HS-5 (cell line): ENCODE measurements around the gene IGSF8.
"Not testable (repeated sequence)": the region's sequence is repeated elsewhere in the genome, so short reads cannot be mapped to it uniquely, and the experiment has no call there.

Experiments used
- DNase-seq: peaks from one replicate; pipeline ENCODE4 v3.0.0-alpha.2; 2012; ENCODE audit warnings: low read depth

Gene IGSF8

GRCh38 chr1:160127381-160127780 lies 29.0 kb upstream of the IGSF8 start:
- no peak for DNase-seq

- DNase-seq, result not testable (repeated sequence)
Observed at GRCh38 chr1:160126342-160126741, 27.9 kb upstream of the IGSF8 start.

GRCh38 chr1:160125746-160126145 lies 27.3 kb upstream of the IGSF8 start:
- peak; percentile 26 for DNase-seq

DNA sequence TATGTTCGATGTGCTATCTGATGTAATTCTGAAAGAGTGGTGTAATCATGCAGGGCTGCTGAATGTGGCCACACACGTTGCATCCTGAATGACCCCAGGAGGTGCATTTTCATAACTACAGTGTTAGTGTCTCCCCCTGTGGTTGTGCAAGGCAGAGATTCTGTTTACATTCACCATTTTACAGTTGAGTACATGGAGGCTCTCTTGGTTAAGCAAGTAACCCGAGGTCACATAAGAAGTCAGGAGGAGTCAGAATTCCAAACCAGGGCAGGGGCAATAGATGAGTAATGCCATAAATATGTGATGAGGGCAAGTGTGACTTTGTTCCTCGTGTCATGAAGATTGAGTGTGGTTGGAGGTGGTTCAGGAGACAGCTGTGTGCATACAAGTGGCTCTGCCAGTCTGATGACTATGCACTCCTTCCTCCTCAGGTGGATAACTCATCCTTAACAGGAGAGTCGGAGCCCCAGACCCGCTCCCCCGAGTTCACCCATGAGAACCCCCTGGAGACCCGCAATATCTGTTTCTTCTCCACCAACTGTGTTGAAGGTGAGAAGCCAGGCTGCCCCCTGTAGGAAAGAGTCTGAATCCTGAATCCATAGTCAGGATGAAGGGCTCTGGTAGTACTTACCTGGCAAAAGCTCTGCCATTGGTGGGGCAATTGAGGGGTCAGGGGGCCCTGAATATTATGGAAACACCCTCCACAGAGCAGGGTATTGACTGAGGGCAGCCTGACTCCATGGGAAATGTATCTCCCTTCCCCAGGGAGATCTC lies 26.5 kb upstream of the IGSF8 start:
- DNase-seq, result peak; percentile 97

DNA sequence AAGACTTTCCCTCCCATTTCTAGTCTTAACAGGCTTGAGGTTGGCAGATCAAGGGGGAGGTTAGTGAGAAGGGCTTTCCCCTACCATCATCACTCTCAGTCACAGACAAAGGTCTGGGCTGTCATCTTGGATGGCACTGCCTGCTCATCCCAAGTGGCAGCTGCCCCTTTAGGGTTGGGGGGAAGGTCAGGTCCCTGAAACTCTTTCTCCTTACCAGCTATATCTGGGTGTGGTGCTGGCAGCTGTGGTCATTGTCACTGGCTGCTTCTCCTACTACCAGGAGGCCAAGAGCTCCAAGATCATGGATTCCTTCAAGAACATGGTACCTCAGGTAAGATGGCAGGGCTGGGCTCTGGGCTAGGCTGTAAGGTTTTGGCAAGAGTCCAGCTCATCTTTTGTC lies 25.3 kb upstream of the IGSF8 start:
- DNase-seq, result no peak

DNA sequence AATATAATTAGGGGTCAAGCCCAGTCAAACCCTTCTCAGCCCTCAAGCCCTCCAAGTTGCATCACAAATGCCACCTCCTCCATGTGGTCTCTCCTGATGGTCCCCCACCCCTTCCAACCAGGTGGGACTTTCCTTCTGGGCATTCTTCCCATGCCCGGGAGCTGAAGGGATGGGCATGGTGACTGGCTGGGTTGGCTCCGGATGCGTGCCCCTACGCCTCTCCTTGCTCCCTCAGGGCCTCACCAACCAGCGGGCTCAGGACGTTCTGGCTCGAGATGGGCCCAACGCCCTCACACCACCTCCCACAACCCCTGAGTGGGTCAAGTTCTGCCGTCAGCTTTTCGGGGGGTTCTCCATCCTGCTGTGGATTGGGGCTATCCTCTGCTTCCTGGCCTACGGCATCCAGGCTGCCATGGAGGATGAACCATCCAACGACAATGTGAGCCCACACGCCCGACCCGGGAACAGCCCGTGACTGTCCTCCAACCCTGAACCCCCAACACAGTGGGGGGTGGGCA lies 24.6 kb upstream of the IGSF8 start:
- no peak for DNase-seq

DNA sequence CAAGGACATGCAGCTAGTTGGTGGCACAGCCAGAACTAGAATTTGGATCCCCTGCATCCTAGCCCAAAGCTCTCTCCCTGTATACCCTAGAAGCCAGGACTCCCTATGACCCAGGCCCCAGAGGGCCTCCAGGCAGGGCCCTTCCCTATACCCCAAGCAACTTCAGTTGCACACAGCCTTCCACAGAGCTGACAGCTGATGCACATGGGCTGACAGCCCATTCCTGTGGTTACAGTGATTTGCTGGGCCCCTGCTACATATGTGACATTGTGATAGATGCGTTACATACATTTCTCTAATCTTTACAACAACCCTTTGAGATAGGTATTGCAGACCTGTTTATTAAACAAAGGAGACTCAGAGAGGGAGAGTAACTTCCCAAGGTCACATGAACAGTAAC lies 23.0 kb upstream of the IGSF8 start:
- no peak for DNase-seq

DNA sequence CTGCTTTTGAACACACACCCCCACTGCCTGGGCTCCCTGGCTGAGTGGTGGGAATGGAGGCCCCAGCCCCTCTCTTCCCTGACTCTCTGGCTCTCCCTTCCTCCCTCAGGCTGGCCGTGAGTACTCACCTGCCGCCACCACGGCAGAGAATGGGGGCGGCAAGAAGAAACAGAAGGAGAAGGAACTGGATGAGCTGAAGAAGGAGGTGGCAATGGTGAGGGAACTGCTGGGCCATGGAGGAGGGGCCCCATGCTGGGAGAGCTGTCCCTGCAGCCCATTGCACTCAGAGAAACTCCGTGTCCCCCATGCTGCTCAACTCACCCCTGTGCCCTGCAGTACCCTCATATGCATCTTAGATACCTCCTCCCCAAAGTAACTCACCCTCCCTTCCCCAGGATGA lies 22.4 kb upstream of the IGSF8 start:
- no peak for DNase-seq

- DNase-seq, result no peak
Observed at GRCh38 chr1:160118928-160119327, 20.5 kb upstream of the IGSF8 start.

- no peak for DNase-seq
Observed at GRCh38 chr1:160117709-160118183, 19.3 kb upstream of the IGSF8 start.

- no peak for DNase-seq
Observed at GRCh38 chr1:160117300-160117699, 18.9 kb upstream of the IGSF8 start.

DNA sequence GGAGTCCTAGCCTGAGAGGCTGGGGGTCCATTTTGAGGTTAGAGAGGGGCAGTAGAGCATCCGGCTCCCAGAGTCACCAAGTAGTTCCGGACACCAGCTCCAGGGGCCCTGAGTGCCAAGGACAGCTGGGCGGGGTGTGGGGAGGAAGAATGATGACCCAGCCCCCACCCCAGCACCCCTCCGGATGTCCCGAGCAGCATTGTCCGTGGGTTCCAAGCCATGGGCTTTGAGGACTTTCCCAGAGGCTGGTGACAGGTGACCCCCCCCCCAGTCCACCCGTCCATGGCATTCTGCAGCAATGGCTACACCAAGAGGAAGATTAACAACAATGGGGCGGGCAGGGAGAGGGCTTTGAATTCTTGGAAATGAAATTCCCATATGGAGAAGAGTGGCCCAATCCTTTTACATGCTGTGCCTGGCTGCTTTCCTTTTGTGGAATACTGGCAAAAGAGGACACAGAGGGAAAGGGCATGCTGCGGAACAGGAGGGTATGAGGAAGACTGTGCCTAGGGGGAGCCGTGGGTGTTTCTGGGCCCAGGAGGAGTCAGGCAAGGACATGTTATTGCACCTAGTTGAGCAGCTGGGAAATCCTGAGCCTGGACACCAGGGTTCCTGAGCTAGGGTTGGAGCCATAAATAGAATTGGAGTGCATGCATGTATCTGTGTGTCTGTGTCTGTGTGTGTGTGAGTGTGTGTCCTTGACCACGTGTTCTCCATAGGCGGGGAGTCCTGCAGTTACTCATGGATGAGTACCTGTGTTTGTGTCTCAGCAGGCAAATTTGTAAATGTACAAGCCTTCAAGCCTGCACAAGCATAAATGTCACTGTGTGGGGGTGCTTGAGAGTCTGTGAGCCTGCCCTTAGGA lies 18.1 kb upstream of the IGSF8 start:
- DNase-seq, result no peak

DNA sequence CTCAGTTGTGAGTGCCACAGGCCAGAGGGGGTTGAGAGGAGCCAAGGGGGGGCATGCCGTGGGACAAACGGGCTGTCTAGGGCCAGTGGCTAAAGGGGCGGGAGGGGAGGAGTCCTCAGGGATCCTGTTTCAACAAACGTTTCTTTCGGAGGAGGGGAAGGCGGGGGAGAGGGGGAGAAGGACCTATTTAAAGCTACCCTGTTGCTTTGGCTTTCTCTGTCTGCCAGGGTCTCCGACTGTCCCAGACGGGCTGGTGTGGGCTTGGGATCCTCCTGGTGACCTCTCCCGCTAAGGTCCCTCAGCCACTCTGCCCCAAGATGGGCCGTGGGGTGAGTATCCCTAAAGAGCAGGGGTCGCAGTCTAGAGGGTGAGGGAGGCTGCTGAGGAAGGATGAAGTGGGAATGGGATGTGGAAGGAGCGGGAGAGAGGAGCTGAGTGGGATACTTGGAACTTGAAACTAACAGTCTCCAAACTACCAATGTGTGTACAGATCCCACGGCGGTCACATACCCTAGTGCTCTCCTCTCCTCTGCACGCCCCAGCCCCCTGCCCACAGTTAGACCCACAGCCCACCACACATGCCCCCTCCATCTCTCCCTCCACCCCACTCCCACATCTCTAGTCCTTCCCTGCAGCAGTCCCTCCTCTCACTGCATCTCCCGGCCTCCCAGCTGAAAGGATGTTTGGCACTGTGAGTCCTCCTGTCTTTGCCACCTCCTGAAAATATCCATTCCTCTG lies 17.3 kb upstream of the IGSF8 start, which contains the start of gene ATP1A2:
Gene ATP1A2 (plus strand): TSS at position 215 of the 738 bp plus-strand sequence. CDS start 103 bp downstream, at position 318.
- no peak for DNase-seq

GRCh38 chr1:160114085-160114484 lies 15.7 kb upstream of the IGSF8 start:
- no peak for DNase-seq

DNA sequence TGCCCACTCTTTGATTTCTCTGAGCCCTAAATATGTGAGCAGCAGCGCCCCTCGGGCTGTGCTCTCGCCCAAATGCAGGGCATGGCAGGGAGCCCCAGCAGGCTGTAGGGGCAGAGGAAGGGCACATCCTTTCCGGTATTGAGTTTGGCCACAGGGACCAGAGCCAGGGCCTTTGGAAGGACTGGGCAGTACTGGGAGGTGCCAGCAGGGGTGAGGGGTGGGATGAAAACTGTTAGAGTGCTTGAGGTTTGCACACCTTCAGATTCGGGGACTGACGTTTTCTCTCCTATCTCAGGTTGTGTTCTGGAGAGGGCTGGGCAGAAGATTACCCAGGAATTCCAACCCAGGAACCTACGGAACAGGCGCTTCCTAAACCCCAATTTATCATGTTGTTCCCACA lies 15.0 kb upstream of the IGSF8 start:
- no peak for DNase-seq

DNA sequence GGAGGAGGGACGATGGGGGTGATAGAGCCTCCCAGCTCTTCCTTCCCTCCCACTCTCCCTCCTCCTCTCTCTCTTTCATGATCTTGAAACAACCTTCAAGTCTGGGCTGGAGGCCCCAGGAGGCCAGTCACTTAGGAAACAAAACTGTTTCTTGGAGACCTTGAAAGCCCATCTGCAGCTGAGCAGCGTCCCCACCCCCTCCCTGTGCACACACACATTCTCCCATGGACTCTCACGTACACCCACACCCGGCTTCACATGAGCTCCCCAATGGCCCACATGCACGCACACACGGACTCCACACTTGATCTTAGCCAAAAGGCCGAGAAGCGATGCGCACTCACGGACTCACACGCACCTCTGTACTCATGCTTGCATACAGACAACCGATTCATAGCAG lies 13.9 kb upstream of the IGSF8 start:
- no peak for DNase-seq

DNA sequence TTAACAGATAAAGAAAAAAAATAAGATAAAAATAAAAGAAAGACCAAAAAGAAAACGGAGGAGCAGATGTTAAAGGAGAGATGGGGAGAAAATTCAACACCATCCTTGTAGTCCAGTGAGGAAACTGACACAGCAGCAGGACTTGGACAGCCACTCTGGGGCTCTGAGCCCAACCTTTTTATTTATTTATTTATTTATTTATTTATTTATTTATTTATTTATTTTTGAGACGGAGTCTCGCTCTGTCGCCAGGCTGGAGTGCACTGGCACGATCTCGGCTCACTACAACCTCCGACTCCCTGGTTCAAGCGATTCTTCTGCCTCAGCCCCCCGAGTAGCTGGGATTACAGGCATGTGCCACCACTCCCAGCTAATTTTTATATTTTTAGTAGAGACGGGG lies 13.0 kb upstream of the IGSF8 start:
- DNase-seq, result not testable (repeated sequence)

DNA sequence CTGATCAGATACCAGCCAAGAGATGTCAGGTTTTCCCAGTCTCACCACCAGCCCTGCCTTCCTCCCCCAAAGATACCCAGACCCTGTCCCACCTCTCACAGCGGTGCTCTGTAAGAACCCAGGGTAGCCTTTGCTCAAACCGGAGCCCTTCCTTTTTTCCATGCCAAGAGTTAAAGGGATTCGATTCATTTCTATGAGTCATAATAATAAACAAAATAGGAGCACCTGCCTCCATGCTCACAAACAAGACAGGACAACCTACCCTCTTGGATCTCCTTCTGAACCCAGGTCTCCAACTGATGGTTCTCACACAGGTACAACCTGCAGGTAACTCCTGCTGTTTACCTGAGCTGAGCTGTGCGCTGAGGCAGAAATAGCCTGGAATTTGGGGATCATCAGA lies 11.3 kb upstream of the IGSF8 start:
- no peak for DNase-seq

DNA sequence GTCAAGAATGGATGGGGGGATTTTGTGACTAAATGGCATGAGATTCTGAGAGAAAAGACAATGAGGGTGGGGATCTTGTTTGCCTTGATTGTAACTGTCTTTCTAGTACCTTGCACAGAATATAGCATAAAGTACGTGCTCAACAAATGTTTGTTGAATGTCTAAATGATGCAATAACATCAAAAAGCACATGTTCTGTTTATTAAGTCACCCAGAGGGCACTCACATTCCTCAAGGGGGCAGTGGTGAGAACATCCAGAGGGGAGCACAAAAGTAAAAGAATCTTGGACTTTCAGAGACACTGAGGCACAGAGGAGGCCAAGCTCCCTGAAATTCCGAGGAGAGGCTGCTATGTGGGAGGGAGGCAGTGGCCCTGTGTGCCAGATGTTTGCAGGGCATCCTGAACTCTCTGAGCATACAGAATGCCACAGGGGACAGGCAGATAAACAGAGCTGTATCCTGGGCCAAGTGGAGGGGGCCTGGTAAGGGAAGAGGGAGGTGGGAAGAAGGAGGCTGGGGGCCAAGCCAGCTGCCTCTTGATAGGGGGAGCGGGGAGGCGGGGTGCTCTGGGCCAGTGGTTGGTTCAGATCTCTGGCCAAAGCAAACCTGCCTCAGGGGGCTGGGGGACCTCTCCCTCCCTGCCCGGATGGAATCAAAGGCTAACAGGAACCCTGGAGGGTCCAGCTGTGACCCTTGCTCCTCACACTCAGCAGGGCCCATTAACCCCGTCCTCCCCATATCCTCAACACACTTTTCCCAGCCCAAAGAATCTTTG lies 10.7 kb upstream of the IGSF8 start:
- no peak for DNase-seq

DNA sequence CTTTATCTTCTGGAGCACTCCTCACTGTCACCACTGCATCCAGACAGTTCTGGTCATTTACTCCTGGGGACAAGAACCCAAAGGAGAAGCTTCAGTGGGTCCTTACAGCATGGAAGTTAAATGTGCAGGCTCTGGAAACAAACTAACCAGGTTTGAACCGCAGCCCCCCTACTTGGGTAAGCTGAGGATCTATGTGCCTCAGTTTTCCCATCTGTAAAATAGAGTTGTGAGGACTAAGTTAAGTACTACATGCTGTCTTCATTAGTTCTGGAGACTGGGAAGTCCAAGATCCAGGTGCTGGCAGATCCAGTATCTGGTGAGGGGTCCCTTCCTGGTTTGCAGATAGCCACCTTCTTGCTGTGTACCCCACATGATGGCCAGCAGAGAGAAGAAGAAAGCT lies 9.1 kb upstream of the IGSF8 start:
- no peak for DNase-seq

- no peak for DNase-seq
Observed at GRCh38 chr1:160105155-160105554, 6.7 kb upstream of the IGSF8 start.
